T-helper 2 cell (primary cell): Measurements from ENCODE around the gene TCEA2.
A peak's percentile ranks its signal among the peaks of the same experiment; 100 is the strongest.
"Not testable (repeated sequence)": the region's sequence is repeated elsewhere in the genome, so short reads cannot be mapped to it uniquely, and the experiment has no call there.

ENCODE experiments used
- DNase-seq, 5 experiments: peaks; one replicate each; pipeline versions ENCODE4 v3.0.0 to v3.0.0-alpha.2; 2012 to 2022

Gene TCEA2

DNA sequence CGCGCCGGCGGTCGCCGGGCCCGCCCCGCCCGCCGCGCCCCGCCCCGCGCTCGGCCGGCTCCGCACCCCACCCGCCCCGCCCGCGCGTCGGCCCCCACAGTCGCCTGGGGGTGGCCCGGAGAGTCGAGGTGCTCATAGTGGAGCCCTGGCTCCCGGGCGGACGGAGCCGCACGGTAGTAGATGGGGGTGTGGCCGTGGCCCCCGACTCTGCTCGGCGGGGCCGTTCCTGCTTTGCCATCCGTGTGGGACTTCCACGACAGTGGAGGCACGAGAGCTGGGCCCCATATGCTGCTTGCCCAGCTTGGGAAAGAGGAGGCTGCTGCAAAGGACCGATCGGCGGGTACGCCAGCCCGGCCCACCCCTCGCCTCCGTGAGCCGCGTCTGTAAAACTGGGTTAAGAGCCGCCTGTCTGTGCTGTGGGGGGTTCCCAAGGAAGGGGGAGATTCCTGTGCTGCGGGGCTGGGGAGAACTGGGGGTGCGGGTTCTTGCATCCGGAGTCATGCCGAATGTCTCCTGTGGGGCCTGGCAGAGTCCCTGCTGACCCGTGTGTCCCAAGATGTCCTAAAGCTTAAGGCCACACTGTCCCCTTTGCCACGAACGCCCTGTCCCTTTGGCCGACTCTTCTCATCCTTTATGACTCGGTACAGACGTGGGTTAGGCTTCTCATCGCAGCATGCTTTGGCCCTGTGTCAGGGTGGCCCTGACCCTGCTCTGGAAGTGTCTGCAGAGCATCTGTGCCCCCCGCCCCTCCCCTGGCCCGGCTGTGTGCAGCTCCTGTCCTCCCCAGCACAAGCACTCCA lies 17.2 kb downstream of the TCEA2 start, which contains the start of gene OPRL1:
OPRL1 (plus strand) TSS at position 70 of the 800 bp plus-strand sequence. CDS start 12,639 bp downstream, outside the sequence.
- peak in 3 of 5 experiments; percentile 30 to 69 (median 40) for DNase-seq

DNA sequence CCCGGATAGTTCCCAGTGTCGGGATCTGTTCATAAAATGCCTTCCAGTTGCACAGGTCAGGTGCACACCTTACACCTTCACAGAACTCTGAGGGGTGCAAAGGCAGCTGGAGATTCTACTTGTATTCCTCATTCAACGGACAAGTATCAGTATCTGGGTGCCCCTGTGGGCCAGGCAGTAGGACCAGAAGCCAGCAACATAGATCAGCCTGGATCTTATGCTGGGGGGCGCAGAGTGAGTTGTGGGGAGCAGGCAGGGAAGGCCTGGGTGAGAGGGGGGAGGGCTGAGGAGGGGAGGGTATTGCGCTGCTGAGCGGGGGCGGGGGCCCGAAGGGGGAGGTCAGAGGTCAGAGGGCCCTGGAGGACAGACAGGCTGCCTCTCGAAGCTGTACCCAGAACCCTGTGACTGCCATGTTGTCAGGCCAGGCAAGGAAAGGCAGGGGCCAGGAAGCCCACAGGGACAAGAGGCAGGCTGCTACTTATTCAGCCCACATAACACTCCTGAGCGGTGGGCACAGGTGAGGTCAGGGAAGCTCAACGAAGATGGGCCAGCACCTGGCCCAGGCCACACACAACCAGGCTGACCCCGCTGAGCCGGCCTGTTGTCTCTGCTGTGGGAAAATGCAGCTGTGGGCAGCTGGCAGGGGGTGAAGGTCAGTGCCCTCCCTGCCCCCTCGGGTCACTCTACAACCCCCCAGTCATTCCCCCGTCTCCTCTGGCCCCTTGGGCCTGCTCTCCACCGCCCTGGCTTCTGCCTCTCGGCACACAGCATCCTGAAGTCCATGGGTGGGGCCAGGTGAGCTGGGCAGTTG lies 18.0 kb downstream of the TCEA2 start:
- no peak for DNase-seq

- DNase-seq = no peak
Observed at GRCh38 chr20:64081624-64081964, 18.6 kb downstream of the TCEA2 start.

DNA sequence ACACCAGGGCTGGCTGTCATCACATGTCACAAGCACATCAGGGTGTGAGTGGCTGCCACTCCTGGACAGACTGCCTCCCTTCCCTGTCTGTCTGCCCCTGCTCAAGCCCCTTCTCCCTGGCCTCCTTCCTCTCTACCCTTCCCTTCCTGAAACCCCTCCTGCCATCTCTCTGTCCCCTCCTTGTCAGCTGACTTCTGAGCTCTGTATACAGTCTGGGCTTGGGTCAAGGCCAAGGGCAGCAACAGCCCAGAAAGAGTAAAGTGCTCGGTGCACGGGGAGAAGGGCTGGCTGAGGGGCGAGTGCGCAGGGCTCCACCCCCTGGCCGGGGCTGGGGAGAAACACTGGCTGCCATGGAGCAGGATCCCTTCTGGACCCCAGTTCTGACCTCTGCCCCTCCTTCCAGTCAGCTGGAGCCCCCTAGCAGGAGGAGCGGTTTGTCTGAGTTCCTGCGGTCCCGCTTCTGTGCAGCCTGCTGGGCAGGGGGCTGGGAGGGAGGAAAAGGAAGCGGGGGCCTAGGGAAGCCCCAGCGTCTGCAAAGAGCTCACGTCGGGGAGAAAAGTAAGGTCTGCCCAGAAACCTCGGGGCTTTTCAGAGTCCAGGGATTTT lies 19.2 kb downstream of the TCEA2 start:
- DNase-seq = no peak

DNA sequence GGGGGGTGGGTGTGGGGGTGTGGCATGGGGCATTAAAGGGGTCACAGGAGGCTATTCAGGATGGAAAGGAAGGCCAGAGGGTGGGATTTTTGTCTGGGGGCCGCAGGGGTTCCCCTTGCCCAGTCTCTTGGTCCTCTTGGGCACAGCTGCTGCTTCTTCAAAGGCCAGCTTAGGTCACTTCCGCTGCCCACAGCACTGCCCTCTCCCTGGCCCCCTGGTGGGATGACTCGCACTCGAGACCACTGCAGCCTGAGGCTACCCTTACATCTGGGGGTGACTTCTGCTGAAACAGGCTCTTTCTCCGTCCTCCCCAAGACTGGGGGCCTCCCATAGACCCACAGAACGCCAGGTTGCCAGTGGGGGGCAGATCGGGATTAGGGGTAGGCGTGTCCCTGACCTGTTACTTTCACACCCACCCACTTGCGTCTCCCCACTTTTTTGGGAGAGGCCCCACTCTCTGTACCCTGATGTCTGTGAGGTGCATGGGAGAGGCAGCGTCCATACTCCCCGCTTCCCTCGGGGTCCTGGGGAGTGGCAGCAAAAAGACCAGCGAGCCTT lies 19.9 kb downstream of the TCEA2 start:
- DNase-seq = no peak

- peak in 4 of 5 experiments; percentile 44 to 78 (median 56) for DNase-seq
Observed at GRCh38 chr20:64083378-64083803, 20.4 kb downstream of the TCEA2 start.

DNA sequence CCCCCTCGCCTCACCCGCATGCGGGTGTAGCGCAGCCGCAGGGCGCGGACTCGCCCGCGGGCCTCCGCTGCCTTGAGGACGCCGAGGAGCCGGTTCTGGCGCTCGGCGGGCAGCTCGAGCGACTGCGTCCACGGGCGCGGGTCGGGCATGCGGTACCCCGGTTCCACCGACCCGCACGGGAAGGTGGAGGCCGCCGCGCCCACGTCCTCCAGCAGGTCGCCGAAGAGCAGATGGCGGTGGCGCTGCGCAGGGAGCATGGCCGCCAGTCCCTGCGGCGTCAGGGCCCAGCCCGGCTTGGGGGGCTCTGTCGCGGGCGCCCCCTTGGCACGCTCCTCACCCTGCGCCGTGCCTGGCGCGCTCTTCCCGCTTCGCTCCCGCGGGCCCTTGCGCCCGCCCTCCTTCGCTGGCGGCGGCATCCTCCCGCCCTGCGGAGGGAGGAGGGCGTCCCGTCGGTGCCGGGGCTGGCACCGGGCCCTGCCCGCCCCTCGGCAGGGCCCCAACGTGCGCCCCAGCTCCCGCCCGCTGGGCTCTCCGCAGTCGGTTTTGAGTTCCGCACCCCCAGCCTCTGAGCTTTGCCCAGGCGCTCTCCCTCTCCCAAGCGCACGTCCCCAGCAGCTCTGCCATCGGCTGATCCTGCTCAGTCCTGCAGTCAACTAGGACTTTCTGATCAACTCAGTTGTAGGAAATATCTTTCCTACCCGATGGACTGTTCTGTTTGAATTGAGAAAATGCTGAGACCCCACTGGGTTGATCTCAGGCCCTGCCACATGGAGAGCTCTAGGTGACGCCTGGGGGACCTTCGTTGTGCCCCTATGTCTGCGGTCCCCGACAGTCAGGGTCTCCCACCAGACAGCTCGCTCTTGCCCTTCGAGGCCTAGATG lies 21.0 kb downstream of the TCEA2 start, which contains the start of gene LKAAEAR1:
LKAAEAR1 (minus strand) TSS at position 595 of the 881 bp plus-strand sequence; CDS start at position 416, 179 bp downstream.
- no peak for DNase-seq

DNA sequence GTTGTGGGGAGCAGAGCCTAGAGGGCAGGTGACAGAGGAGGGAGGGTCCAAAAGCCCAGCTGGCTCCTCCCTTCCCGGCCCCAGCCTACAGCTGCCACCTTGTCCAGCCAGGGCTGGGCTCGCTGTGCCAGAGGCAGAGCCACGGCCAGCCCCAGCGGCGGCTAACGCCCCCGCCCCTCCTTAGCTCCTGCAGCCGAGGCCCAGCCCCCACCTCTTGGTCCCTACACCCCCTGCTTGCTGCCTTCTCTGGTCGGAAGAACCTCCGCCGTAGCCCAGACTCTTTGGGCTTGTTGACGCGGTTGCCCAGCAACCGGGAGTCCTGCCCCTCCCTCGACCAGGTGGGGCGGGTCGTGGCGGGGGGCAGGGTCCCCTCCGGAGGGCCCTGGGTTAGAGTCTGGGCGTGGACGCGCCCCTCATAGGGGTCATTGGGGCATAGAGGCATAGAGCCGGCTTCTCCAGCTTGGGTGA lies 21.7 kb downstream of the TCEA2 start:
- no peak for DNase-seq

DNA sequence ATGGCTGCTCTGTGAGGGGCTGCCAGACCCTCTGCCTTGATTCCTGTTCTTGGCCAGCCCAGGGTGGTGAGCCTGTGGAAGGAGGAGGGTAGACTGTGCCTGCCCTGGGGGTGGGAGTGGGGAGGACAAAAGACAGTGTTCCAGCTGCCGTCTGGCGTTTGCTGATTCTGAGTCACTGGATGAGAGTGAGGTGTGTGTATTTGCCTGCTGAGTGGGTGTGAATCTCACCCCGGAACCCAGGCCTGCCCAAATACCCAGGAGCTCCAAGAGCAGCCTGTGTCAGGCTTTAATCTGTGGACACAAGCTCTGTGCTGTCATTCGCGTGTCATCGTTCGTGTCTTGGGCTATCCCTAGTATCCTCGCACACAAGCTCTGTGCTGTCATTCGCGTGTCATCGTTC lies 23.8 kb downstream of the TCEA2 start:
- DNase-seq = no peak

DNA sequence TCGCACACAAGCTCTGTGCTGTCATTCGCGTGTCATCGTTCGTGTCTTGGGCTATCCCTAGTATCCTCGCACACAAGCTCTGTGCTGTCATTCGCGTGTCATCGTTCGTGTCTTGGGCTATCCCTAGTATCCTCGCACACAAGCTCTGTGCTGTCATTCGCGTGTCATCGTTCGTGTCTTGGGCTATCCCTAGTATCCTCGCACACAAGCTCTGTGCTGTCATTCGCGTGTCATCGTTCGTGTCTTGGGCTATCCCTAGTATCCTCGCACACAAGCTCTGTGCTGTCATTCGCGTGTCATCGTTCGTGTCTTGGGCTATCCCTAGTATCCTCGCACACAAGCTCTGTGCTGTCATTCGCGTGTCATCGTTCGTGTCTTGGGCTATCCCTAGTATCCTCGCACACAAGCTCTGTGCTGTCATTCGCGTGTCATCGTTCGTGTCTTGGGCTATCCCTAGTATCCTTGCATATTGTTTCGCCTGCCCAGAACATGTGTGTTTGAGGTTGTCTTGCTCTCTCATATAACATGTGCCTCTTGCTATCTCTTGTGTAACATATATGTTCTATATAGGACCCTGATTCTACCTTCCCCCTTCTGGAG lies 24.3 kb downstream of the TCEA2 start:
- not testable (repeated sequence) for DNase-seq

DNA sequence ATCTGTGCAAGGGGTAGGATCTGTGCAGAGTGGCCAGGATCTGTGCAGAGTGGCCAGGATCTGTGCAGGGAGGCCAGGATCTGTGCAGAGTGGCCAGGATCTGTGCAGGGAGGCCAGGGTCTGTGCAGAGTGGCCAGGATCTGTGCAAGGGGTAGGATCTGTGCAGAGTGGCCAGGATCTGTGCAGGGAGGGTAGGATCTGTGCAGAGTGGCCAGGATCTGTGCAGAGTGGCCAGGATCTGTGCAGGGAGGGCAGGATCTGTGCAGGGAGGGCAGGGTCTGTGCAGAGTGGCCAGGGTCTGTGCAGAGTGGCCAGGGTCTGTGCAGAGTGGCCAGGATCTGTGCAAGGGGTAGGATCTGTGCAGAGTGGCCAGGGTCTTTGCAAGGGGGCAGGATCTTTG lies 25.6 kb downstream of the TCEA2 start:
- not testable (repeated sequence) for DNase-seq

- no peak for DNase-seq
Observed at GRCh38 chr20:64090165-64090564, 27.2 kb downstream of the TCEA2 start.

GRCh38 chr20:64091340-64091739 lies 28.3 kb downstream of the TCEA2 start:
- no peak for DNase-seq

GRCh38 chr20:64091770-64092169 lies 28.8 kb downstream of the TCEA2 start:
- DNase-seq = no peak

GRCh38 chr20:64092258-64093012 lies 29.4 kb downstream of the TCEA2 start:
- no peak for DNase-seq

GRCh38 chr20:64093013-64093503 lies 30.1 kb downstream of the TCEA2 start:
- no peak for DNase-seq

- no peak for DNase-seq
Observed at GRCh38 chr20:64095455-64095854, 32.5 kb downstream of the TCEA2 start.

DNA sequence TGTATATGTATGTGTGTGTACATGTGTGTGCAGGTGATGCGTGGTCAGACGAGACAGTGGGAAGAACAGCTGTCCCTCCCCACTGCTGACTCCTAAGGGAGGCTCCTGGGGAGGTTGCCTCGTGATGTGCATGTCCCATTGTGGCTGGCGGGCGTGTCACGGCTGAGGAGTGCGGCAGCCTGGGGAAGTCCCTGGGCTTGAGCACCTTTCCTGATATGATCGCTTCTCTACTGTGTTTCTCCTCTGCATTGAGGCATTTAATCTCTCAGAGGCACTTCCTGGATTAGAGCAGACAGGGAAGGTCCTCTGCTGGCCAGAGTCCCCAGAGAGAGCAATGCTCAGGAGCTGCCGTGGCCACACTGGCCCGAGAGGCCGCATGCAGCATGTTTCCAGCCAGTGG lies 32.9 kb downstream of the TCEA2 start:
- DNase-seq = peak in 1 of 5 experiments; percentile 55

- no peak for DNase-seq
Observed at GRCh38 chr20:64096535-64096934, 33.5 kb downstream of the TCEA2 start.

GRCh38 chr20:64098471-64099013 lies 35.5 kb downstream of the TCEA2 start:
- DNase-seq = no peak
